Measurements from ENCODE around the gene GFAP.

GFAP gene

DNA sequence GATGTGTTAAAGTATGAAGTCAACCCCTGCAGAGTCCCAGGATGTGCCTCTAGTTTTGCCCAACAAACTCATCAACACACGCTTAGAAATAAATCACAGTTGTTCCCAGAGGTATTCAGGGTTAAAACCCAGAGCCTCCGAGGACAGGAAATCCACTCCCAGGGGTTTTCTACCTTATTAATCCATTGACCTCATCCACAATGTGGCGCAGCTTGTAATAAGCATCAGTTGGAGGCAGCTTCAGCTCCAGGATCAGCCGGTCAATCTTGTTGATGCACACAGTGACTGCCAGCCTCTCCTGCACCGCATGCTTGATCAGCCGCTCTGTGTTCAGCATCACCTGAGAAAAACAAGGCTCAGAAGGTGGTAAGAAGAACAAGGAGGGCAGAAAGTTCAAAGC, 39.5 kb downstream of the GFAP start:
- H3K9me3 ChIP-seq (ENCODE audit: control insufficient read depth, insufficient read depth, low read depth, low read length): no peaks in the 10 kb centered on the region
- H3K4me1 ChIP-seq (ENCODE audit: control insufficient read depth, insufficient read depth, low read length): no peaks in the 10 kb centered on the region
- ChIA-PET POLR2A (no interaction called here), CTCF (interaction anchor here (0.6 to 13.6 kb wide), 3 partner anchors 8 to 222 kb away, joined by 3 to 221 read pairs (median 83); no protein-coding TSS in a partner anchor)
- H3K27ac ChIP-seq (ENCODE audit: extremely low read depth, low read depth, low read length): no peak overlapping the region
- TF ChIP-seq ZNF335 (tag by site-specific recombination; conservative IDR thresholded peaks at IDR 0.05) (no peak), ZNF433 (tag by site-specific recombination; IDR thresholded peaks at IDR 0.05; ENCODE audit: low read depth) (no peak)
- TF ChIP-seq, protein P1, sequence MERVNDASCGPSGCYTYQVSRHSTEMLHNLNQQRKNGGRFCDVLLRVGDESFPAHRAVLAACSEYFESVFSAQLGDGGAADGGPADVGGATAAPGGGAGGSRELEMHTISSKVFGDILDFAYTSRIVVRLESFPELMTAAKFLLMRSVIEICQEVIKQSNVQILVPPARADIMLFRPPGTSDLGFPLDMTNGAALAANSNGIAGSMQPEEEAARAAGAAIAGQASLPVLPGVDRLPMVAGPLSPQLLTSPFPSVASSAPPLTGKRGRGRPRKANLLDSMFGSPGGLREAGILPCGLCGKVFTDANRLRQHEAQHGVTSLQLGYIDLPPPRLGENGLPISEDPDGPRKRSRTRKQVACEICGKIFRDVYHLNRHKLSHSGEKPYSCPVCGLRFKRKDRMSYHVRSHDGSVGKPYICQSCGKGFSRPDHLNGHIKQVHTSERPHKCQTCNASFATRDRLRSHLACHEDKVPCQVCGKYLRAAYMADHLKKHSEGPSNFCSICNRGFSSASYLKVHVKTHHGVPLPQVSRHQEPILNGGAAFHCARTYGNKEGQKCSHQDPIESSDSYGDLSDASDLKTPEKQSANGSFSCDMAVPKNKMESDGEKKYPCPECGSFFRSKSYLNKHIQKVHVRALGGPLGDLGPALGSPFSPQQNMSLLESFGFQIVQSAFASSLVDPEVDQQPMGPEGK (tag by site-specific recombination; IDR thresholded peaks at IDR 0.05): no peak
- TF ChIP-seq, protein P2, sequence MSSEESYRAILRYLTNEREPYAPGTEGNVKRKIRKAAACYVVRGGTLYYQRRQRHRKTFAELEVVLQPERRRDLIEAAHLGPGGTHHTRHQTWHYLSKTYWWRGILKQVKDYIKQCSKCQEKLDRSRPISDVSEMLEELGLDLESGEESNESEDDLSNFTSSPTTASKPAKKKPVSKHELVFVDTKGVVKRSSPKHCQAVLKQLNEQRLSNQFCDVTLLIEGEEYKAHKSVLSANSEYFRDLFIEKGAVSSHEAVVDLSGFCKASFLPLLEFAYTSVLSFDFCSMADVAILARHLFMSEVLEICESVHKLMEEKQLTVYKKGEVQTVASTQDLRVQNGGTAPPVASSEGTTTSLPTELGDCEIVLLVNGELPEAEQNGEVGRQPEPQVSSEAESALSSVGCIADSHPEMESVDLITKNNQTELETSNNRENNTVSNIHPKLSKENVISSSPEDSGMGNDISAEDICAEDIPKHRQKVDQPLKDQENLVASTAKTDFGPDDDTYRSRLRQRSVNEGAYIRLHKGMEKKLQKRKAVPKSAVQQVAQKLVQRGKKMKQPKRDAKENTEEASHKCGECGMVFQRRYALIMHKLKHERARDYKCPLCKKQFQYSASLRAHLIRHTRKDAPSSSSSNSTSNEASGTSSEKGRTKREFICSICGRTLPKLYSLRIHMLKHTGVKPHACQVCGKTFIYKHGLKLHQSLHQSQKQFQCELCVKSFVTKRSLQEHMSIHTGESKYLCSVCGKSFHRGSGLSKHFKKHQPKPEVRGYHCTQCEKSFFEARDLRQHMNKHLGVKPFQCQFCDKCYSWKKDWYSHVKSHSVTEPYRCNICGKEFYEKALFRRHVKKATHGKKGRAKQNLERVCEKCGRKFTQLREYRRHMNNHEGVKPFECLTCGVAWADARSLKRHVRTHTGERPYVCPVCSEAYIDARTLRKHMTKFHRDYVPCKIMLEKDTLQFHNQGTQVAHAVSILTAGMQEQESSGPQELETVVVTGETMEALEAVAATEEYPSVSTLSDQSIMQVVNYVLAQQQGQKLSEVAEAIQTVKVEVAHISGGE (tag by site-specific recombination; conservative IDR thresholded peaks at IDR 0.05; ENCODE audit: low read depth): no peak
- H3K36me3 ChIP-seq (ENCODE audit: control insufficient read depth in 2 of 2, insufficient read depth in 1 of 2, low read length in 2 of 2): peaks cover 72 to 86% of the 10 kb centered on the region in 2 experiments
- H3K4me3 ChIP-seq (ENCODE audit: low read depth, low read length): no peak overlapping the region

DNA sequence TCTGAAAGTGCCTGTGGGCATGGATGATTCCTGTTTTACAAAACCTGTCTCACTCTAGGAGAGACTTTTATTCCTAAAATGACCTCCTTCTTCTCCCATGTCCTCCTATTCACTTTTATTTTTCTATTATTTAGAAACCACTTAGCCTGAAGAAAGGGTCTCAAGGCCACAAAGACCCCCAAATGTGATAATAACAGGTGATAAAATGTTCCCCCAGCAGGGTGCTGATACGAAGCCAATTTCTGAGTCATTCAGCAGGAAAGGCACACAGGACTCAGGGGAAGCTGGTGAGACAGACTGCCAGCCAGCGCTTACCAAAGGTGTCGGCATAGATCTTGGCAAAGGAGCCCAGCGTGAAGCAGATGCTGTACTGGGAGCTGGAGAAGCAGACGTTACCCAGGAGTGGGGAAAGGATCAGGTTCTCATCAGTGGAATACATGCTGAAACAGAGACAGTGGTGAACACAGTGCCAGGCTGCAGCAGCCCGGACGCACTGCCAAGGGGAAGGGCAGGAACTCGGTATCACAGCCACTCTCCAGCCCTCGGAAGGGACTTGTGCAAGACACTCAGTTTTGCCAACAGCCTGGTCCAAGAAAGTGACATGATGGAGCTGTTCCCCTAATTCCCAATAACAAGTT, 43.0 kb downstream of the GFAP start:
- Histone ChIP-seq H3K9me3 (ENCODE audit: control insufficient read depth, insufficient read depth, low read depth, low read length) (no peaks in the 10 kb centered on the region), H3K4me1 (ENCODE audit: control insufficient read depth, insufficient read depth, low read length) (no peaks in the 10 kb centered on the region), H3K36me3 (ENCODE audit: control insufficient read depth in 2 of 2, insufficient read depth in 1 of 2, low read length in 2 of 2) (peaks cover 71 to 86% of the 10 kb centered on the region in 2 experiments), H3K27ac (ENCODE audit: extremely low read depth, low read depth, low read length) (no peak overlapping the region), H3K4me3 (ENCODE audit: low read depth, low read length) (no peak overlapping the region)
- POLR2A ChIA-PET: no interaction called here
- CTCF ChIA-PET: interaction anchor here (1.1 to 13.6 kb wide), 3 partner anchors 7 to 93 kb away, joined by 3 to 221 read pairs (median 25); no protein-coding TSS in a partner anchor
- no peak for TF ChIP-seq ZNF621 (tag by site-specific recombination; IDR thresholded peaks at IDR 0.05)
- peak; percentile 63; the same call in 1 of the 2 replicates for TF ChIP-seq MYNN (tag by site-specific recombination; IDR thresholded peaks at IDR 0.05; ENCODE audit: borderline replicate concordance)
- TF ChIP-seq, protein P3, sequence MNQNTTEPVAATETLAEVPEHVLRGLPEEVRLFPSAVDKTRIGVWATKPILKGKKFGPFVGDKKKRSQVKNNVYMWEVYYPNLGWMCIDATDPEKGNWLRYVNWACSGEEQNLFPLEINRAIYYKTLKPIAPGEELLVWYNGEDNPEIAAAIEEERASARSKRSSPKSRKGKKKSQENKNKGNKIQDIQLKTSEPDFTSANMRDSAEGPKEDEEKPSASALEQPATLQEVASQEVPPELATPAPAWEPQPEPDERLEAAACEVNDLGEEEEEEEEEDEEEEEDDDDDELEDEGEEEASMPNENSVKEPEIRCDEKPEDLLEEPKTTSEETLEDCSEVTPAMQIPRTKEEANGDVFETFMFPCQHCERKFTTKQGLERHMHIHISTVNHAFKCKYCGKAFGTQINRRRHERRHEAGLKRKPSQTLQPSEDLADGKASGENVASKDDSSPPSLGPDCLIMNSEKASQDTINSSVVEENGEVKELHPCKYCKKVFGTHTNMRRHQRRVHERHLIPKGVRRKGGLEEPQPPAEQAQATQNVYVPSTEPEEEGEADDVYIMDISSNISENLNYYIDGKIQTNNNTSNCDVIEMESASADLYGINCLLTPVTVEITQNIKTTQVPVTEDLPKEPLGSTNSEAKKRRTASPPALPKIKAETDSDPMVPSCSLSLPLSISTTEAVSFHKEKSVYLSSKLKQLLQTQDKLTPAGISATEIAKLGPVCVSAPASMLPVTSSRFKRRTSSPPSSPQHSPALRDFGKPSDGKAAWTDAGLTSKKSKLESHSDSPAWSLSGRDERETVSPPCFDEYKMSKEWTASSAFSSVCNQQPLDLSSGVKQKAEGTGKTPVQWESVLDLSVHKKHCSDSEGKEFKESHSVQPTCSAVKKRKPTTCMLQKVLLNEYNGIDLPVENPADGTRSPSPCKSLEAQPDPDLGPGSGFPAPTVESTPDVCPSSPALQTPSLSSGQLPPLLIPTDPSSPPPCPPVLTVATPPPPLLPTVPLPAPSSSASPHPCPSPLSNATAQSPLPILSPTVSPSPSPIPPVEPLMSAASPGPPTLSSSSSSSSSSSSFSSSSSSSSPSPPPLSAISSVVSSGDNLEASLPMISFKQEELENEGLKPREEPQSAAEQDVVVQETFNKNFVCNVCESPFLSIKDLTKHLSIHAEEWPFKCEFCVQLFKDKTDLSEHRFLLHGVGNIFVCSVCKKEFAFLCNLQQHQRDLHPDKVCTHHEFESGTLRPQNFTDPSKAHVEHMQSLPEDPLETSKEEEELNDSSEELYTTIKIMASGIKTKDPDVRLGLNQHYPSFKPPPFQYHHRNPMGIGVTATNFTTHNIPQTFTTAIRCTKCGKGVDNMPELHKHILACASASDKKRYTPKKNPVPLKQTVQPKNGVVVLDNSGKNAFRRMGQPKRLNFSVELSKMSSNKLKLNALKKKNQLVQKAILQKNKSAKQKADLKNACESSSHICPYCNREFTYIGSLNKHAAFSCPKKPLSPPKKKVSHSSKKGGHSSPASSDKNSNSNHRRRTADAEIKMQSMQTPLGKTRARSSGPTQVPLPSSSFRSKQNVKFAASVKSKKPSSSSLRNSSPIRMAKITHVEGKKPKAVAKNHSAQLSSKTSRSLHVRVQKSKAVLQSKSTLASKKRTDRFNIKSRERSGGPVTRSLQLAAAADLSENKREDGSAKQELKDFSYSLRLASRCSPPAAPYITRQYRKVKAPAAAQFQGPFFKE (tag by site-specific recombination; IDR thresholded peaks at IDR 0.05; ENCODE audit: borderline replicate concordance): no peak
- TF ChIP-seq ZNF19 (tag by site-specific recombination; IDR thresholded peaks at IDR 0.05; ENCODE audit: low read depth): no peak
- no peak for TF ChIP-seq ZNF776 (tag by site-specific recombination; IDR thresholded peaks at IDR 0.05; ENCODE audit: borderline replicate concordance)
- TF ChIP-seq, protein P4, sequence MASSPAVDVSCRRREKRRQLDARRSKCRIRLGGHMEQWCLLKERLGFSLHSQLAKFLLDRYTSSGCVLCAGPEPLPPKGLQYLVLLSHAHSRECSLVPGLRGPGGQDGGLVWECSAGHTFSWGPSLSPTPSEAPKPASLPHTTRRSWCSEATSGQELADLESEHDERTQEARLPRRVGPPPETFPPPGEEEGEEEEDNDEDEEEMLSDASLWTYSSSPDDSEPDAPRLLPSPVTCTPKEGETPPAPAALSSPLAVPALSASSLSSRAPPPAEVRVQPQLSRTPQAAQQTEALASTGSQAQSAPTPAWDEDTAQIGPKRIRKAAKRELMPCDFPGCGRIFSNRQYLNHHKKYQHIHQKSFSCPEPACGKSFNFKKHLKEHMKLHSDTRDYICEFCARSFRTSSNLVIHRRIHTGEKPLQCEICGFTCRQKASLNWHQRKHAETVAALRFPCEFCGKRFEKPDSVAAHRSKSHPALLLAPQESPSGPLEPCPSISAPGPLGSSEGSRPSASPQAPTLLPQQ (tag by site-specific recombination; IDR thresholded peaks at IDR 0.05): no peak
- TF ChIP-seq ZNF510 (tag by site-specific recombination; IDR thresholded peaks at IDR 0.05; ENCODE audit: insufficient replicate concordance): no peak
- no peak for TF ChIP-seq ZNF174 (tag by site-specific recombination; IDR thresholded peaks at IDR 0.05)
- no peak for TF ChIP-seq ZNF610 (tag by site-specific recombination; IDR thresholded peaks at IDR 0.05; ENCODE audit: borderline replicate concordance)
- TF ChIP-seq FEZF1 (tag by site-specific recombination; IDR thresholded peaks at IDR 0.05): 0 out of 2 replicates have a peak, but pooled peaks have one; percentile 30
- peak; percentile 68; the same call in 1 of the 2 replicates for TF ChIP-seq SP7 (tag by site-specific recombination; IDR thresholded peaks at IDR 0.05)
- TF ChIP-seq, protein P5, sequence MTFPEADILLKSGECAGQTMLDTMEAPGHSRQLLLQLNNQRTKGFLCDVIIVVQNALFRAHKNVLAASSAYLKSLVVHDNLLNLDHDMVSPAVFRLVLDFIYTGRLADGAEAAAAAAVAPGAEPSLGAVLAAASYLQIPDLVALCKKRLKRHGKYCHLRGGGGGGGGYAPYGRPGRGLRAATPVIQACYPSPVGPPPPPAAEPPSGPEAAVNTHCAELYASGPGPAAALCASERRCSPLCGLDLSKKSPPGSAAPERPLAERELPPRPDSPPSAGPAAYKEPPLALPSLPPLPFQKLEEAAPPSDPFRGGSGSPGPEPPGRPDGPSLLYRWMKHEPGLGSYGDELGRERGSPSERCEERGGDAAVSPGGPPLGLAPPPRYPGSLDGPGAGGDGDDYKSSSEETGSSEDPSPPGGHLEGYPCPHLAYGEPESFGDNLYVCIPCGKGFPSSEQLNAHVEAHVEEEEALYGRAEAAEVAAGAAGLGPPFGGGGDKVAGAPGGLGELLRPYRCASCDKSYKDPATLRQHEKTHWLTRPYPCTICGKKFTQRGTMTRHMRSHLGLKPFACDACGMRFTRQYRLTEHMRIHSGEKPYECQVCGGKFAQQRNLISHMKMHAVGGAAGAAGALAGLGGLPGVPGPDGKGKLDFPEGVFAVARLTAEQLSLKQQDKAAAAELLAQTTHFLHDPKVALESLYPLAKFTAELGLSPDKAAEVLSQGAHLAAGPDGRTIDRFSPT (tag by site-specific recombination; IDR thresholded peaks at IDR 0.05): 0 out of 2 replicates have a peak, but pooled peaks have one; percentile 37

Data from HEK293 (cell line).